ENCODE data around the gene CEBPG.

CEBPG gene

GRCh38 chr19:33349319-33350289, 23.9 kb upstream of the CEBPG start:
- no peak for DNase-seq

- no peak for DNase-seq
Measured at GRCh38 chr19:33350538-33351309, 22.8 kb upstream of the CEBPG start.

- DNase-seq: no peak
Measured at GRCh38 chr19:33355535-33355934, 18.0 kb upstream of the CEBPG start.

GRCh38 chr19:33357556-33357955, 16.0 kb upstream of the CEBPG start:
- DNase-seq: no peak

- no peak for DNase-seq
Measured at GRCh38 chr19:33358408-33358807, 15.1 kb upstream of the CEBPG start.

GRCh38 chr19:33359581-33359980, 13.9 kb upstream of the CEBPG start:
- DNase-seq: no peak

- no peak for DNase-seq
Measured at GRCh38 chr19:33362508-33363228, 10.8 kb upstream of the CEBPG start.

GRCh38 chr19:33363476-33363875, 10.0 kb upstream of the CEBPG start:
- no peak for DNase-seq

GRCh38 chr19:33365691-33366090, 7.8 kb upstream of the CEBPG start:
- DNase-seq: no peak

- DNase-seq: no peak
Measured at GRCh38 chr19:33366127-33366526, 7.4 kb upstream of the CEBPG start.

- no peak for DNase-seq
Measured at GRCh38 chr19:33366897-33367296, 6.6 kb upstream of the CEBPG start.

- no peak for DNase-seq
Measured at GRCh38 chr19:33368074-33368864, 5.2 kb upstream of the CEBPG start.

GRCh38 chr19:33370783-33371182, 2.7 kb upstream of the CEBPG start:
- no peak for DNase-seq

GRCh38 chr19:33374236-33374714, 766 bp downstream of the CEBPG start:
- DNase-seq: peak; percentile 65

GRCh38 chr19:33375156-33375836, 1.8 kb downstream of the CEBPG start:
- DNase-seq: no peak

GRCh38 chr19:33375837-33376159, 2.3 kb downstream of the CEBPG start:
- no peak for DNase-seq

GRCh38 chr19:33376423-33376822, 2.9 kb downstream of the CEBPG start:
- no peak for DNase-seq

GRCh38 chr19:33376941-33377557, 3.5 kb downstream of the CEBPG start:
- no peak for DNase-seq

- no peak for DNase-seq
Measured at GRCh38 chr19:33377586-33378475, 4.3 kb downstream of the CEBPG start.
